Astrocyte of the hippocampus (primary cell): ENCODE measurements around the gene KLF16.

Experiments used
- DNase-seq: peaks from one replicate; pipeline ENCODE4 v3.0.0; 2011; ENCODE audit warnings: low read depth, low spot score

KLF16 gene

GRCh38 chr19:1867349-1867724 lies 4.0 kb upstream of the KLF16 start:
- DNase-seq = no peak

GRCh38 chr19:1866693-1867348 lies 3.4 kb upstream of the KLF16 start:
- DNase-seq = no peak

DNA sequence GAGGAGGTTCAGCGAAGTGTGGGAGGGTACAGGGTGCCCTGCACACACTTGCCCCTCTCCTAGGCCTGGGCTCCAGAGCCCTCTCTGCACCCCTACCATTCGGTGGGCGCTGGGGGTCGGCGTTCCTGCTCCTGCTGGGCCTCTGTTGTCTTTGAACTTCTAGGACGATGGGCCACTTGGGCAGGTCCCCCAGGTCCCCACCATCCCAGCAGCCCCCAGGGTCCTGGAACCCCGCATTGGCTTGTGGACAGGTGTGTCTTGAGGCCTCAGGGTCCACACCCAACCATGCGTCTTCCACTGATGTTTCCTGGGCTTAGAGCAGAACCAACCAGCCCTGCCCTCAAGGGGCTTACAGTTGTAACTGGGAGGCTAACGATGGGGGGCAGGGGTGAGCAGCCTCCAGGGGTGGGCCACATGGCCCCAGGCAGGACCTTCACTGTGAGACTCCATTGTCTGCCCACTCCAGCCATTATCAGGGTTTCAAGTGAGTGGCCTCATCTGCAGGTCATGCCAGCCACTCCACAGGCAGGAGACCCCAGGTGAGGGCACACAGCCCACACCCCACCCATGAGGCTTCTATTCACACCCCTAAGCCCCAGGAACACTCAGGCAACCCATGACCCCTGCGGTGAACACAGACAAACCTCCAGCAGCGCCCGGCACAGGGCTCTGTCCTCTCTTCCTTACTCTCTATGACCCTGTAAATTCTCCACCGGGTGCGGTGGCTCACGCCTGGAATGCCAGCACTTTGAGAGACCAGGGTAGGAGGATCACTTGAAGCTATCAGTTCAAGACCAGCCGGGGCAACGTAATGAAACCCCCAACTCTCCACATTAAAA lies 2.0 kb upstream of the KLF16 start:
- no peak for DNase-seq

GRCh38 chr19:1864480-1865171 lies 1.2 kb upstream of the KLF16 start:
- peak; percentile 84 for DNase-seq

DNA sequence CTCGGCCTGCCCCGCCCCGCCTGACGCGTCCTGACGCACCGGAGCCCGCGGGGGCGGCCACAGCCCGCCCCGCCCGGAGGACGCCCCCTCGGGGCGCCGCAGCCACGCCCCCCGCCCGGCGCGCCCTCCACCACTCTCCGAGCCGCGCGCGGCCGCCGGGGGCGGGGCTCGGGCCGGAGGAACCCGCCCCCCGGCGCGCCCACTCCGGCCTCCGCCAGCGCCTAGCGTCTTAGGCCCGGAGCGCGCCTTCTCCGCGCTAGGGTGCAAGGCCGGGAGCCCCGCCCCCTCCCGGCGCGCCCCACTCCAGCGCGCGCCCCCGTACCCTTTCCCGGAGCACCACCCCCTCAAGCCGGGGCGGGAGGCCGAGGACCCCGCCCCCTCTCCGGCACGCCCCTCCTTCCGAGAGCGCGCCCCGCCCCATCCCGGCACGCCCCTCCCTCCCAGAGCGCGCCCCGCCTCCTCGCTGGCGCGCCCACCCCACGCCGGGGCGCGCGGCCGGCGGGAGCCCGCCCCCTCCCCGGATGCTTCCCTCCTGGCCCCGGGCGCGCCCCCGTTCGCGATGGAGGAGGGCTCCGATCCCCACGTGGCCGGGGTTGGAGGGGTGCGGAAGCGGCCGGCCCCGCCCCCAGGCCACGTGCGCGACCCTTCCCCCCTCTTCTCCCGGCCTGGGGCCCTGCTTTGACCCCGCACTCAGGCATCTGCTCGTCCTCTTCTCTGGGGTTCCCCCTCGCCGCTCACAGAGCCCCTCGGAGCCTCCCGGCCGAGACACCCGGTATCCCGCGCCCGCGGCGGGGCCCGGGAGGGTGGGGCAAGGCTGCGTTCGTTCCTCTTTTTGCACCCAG lies 480 bp upstream of the KLF16 start:
- DNase-seq = peak; percentile 98

DNA sequence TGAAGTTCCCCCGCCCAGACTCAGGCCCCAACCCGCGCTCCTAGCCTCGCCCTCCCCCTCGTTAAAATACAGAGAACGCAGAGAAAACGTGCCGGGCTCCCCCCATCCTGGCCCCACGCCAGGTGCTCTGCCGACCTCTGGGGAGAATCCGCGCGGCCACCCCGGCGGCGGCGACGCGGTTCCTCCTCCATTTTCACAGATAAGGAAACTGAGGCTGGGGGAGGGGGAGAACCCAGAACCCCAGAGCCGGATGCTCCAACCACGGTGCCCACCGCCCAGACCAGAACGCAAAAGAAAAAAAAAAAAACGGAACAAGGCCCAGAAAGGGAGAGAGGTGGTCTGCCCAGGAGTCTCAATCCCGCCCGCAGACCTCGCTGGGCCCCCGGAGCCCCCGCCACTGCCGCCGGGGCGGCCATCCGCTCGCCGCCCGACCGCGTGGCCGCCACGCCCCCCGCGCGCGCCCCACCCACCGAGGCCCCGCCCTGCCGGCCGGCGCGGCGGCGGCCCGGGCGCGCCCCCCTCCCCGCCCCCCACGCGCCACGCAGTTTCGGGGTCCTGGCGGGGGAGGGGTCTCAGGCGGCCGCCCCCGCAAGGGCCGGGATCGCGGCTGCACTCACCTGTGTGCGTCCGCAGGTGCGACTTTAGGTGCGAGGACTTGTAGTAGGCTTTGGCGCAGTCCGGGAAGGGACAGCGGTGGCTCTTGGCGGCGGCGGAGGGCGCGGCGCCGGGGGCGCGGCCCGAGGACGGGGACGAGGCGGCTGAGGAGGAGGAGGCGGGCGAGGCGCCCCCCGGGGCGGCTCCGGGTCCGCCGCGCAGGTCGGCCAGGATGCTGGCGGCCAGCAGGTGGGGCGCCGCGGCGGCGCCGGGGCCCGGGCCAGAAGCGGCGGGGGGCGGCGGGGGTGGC lies 703 bp downstream of the KLF16 start:
- DNase-seq = peak; percentile 64

GRCh38 chr19:1862068-1862423 lies 1.3 kb downstream of the KLF16 start:
- no peak for DNase-seq

- DNase-seq = no peak
Observed at GRCh38 chr19:1861599-1862031, 1.8 kb downstream of the KLF16 start.

DNA sequence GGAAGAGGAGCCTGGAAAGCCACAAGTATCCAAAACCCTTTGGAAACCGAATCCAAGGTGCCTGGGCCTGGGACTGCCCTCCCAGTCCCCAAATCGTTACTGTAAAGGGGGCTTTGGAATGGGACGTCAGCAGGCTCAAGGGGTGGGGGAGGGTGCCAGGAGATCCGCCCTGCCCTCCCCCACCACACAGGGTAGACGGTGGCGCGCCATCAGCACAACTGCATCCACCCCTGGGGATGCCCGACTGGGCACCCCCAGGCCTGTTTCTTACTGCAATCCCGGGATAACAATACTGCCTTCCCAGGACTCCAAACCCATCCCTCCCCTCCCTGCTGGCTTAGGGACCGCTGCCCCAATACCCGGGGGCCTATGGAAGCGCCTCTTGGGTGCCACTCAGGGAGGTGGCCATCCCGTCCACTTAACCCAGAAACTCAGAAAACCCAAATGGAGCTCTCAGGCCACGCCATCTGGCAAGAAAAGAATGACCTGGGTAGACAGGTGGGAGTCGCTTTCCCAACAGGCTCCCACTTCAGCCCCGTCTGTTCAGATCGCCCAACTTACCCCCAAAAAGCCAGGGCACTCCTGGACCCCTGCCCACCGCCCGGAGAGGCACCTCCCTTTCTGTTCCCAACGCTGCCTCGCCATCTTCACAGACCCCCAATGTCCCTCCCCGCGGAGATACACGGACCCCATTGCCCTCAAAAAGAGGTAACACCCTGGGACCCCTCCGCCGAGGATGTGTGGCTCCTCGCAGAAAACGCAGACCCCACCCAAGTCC lies 2.4 kb downstream of the KLF16 start:
- DNase-seq = no peak

DNA sequence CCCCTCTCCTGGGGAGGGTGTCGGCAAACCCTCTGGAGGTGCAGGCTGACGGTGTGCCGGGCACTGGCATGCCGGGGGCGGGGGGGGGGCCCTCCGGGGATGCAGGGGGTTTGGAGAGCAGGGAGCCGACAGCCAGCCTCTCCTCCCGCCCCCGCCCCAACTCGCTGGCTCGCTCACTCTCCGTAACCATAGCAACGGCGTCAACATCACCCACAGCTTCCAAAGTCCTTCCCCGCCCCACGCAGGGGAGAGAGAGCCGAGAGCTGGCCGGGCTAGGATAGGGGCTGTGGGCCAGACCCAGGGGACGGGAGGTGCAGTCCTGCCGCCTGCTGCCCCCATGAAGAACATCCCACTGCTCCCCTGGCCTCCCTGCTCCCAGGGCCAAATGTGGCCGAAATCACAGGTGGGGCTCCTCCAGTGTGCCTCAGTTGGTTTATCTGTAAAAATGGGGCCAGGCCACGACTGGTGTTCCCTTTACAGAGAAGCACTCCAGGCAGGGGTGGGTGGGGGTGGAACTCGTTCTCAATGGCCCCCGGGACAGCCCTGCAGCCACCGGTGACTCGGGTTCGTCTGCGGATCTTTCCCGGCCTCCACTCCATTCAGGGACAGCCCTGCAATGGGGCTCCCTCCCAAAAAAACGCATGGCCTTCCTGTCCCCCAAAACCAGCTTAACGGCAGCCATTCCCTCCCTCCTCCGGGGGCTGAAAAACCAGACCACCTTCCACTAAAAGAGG lies 3.2 kb downstream of the KLF16 start:
- DNase-seq = peak; percentile 91

GRCh38 chr19:1859331-1859781 lies 4.0 kb downstream of the KLF16 start:
- DNase-seq = no peak

DNA sequence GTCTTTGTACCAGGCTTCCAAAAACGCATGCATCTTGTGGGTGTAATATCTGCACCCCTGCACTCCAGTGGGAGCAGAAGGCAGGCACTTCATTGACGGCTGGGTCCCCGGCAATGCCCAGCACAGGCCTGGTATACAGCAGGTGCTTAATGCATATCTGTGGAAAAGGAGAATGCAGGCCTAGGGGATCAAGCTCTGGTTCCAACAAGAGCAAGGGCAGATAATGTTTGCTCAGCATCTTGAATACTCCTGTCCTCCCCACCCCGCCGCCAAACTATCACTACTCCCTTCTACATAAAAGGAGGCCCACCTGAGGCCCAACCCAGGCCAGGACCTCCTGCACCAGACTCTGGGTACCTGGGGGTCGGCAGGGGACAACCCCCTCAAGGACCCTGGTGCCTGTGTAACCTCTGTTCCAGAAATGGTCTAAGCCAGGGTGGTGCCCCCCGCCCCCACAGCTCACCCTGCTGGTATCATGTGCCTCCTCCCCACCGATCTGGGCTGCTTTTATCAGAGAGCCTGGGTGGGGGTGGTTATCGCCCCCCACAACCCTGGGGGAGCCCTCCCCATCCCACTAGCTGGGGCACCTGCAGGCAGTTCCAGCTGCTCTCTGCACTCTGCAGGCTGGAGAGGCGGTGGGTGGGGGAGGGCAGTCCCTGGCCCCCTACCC lies 4.8 kb downstream of the KLF16 start:
- no peak for DNase-seq

- DNase-seq = no peak
Observed at GRCh38 chr19:1857648-1858326, 5.6 kb downstream of the KLF16 start.

GRCh38 chr19:1856698-1857603 lies 6.4 kb downstream of the KLF16 start:
- DNase-seq = peak; percentile 81

DNA sequence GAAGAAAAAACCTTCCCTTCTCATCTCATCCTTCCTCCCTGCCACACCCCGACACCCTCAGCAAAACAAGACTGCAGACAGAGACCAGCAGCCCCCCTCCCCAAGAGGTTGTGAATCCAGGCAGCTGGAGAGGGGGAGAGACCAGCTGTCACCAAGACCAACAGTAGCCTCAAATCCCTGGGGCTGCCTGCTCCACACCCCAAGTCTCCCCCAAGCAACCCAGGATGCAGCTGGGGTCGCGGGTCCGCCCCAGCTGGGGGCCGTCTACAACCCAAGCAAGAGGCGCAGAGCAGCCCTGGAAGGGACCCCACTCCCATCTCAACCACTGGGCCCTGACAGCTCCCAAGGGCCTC lies 7.1 kb downstream of the KLF16 start:
- DNase-seq = no peak

- DNase-seq = no peak
Observed at GRCh38 chr19:1855828-1856255, 7.5 kb downstream of the KLF16 start.
